ENCODE data around the gene SORL1. TPM values are rescaled to one million over a fixed set of nuclear protein-coding genes. Genes with fewer than 3 reads are reported as not detected.

Gene SORL1
- total RNA-seq, 1 experiment from 2014 or later = 0.05 TPM

- Histone ChIP-seq H3K4me3 (no peak overlapping the region), H3K27ac (no peak overlapping the region), H3K36me3 (no peaks in the 10 kb centered on the region), H3K27me3 (replicated peaks) (no peaks in the 10 kb centered on the region), H3K9me3 (replicated peaks) (no peaks in the 10 kb centered on the region), H3K4me1 (replicated peaks) (peaks cover 13% of the 10 kb centered on the region; the same call in 1 of the 2 replicates)
- DNase-seq (ENCODE audit: low read depth in 1 of 2, low spot score in 2 of 2) = no peak
Measured at GRCh38 chr11:121659811-121660210, 207.7 kb downstream of the SORL1 start.

- no peak overlapping the region for H3K27ac ChIP-seq
- no peaks in the 10 kb centered on the region for H3K9me3 ChIP-seq (replicated peaks)
- H3K27me3 ChIP-seq (replicated peaks) = no peaks in the 10 kb centered on the region
- no peak for DNase-seq (ENCODE audit: low read depth in 1 of 2, low spot score in 2 of 2)
- no peaks in the 10 kb centered on the region for H3K36me3 ChIP-seq
- H3K4me3 ChIP-seq = no peak overlapping the region
- no peaks in the 10 kb centered on the region for H3K4me1 ChIP-seq (replicated peaks)
Measured at GRCh38 chr11:121661880-121662486, 209.9 kb downstream of the SORL1 start.

- DNase-seq (ENCODE audit: low read depth in 1 of 2, low spot score in 2 of 2) = no peak
- Histone ChIP-seq H3K27me3 (replicated peaks) (no peaks in the 10 kb centered on the region), H3K36me3 (no peaks in the 10 kb centered on the region), H3K9me3 (replicated peaks) (no peaks in the 10 kb centered on the region), H3K4me3 (no peak overlapping the region), H3K4me1 (replicated peaks) (no peaks in the 10 kb centered on the region), H3K27ac (no peak overlapping the region)
Measured at GRCh38 chr11:121664144-121664543, 212.0 kb downstream of the SORL1 start.

GRCh38 chr11:121665206-121665838, 213.2 kb downstream of the SORL1 start:
- Histone ChIP-seq H3K4me3 (no peak overlapping the region), H3K36me3 (no peaks in the 10 kb centered on the region), H3K4me1 (replicated peaks) (no peaks in the 10 kb centered on the region), H3K27me3 (replicated peaks) (no peaks in the 10 kb centered on the region), H3K9me3 (replicated peaks) (no peaks in the 10 kb centered on the region), H3K27ac (no peak overlapping the region)
- no peak for DNase-seq (ENCODE audit: low read depth in 1 of 2, low spot score in 2 of 2)

GRCh38 chr11:121667836-121668235, 215.7 kb downstream of the SORL1 start:
- no peaks in the 10 kb centered on the region for H3K4me1 ChIP-seq (replicated peaks)
- H3K27ac ChIP-seq = no peak overlapping the region
- no peak overlapping the region for H3K4me3 ChIP-seq
- H3K36me3 ChIP-seq = no peaks in the 10 kb centered on the region
- H3K27me3 ChIP-seq (replicated peaks) = no peaks in the 10 kb centered on the region
- H3K9me3 ChIP-seq (replicated peaks) = no peaks in the 10 kb centered on the region
- no peak for DNase-seq (ENCODE audit: low read depth in 1 of 2, low spot score in 2 of 2)

GRCh38 chr11:121669422-121669821, 217.3 kb downstream of the SORL1 start:
- H3K27me3 ChIP-seq (replicated peaks) = no peaks in the 10 kb centered on the region
- no peak overlapping the region for H3K4me3 ChIP-seq
- H3K36me3 ChIP-seq = no peaks in the 10 kb centered on the region
- DNase-seq (ENCODE audit: low read depth in 1 of 2, low spot score in 2 of 2) = no peak
- H3K4me1 ChIP-seq (replicated peaks) = no peaks in the 10 kb centered on the region
- H3K27ac ChIP-seq = no peak overlapping the region
- H3K9me3 ChIP-seq (replicated peaks) = no peaks in the 10 kb centered on the region

GRCh38 chr11:121670266-121670665, 218.2 kb downstream of the SORL1 start:
- Histone ChIP-seq H3K27me3 (replicated peaks) (no peaks in the 10 kb centered on the region), H3K36me3 (no peaks in the 10 kb centered on the region), H3K9me3 (replicated peaks) (no peaks in the 10 kb centered on the region), H3K27ac (no peak overlapping the region), H3K4me3 (no peak overlapping the region), H3K4me1 (replicated peaks) (no peaks in the 10 kb centered on the region)
- DNase-seq (ENCODE audit: low read depth in 1 of 2, low spot score in 2 of 2) = no peak

GRCh38 chr11:121670805-121671282, 218.7 kb downstream of the SORL1 start:
- DNase-seq (ENCODE audit: low read depth in 1 of 2, low spot score in 2 of 2) = no peak
- H3K9me3 ChIP-seq (replicated peaks) = no peaks in the 10 kb centered on the region
- no peak overlapping the region for H3K27ac ChIP-seq
- no peaks in the 10 kb centered on the region for H3K27me3 ChIP-seq (replicated peaks)
- no peaks in the 10 kb centered on the region for H3K36me3 ChIP-seq
- H3K4me1 ChIP-seq (replicated peaks) = no peaks in the 10 kb centered on the region
- no peak overlapping the region for H3K4me3 ChIP-seq

- Histone ChIP-seq H3K27me3 (replicated peaks) (no peaks in the 10 kb centered on the region), H3K27ac (no peak overlapping the region), H3K9me3 (replicated peaks) (no peaks in the 10 kb centered on the region), H3K36me3 (no peaks in the 10 kb centered on the region), H3K4me3 (no peak overlapping the region), H3K4me1 (replicated peaks) (no peaks in the 10 kb centered on the region)
- no peak for DNase-seq (ENCODE audit: low read depth in 1 of 2, low spot score in 2 of 2)
Measured at GRCh38 chr11:121671283-121672168, 219.4 kb downstream of the SORL1 start.

GRCh38 chr11:121672630-121673487, 220.7 kb downstream of the SORL1 start:
- DNase-seq (ENCODE audit: low read depth in 1 of 2, low spot score in 2 of 2) = no peak
- H3K9me3 ChIP-seq (replicated peaks) = no peaks in the 10 kb centered on the region
- H3K27me3 ChIP-seq (replicated peaks) = no peaks in the 10 kb centered on the region
- no peaks in the 10 kb centered on the region for H3K36me3 ChIP-seq
- no peaks in the 10 kb centered on the region for H3K4me1 ChIP-seq (replicated peaks)
- H3K4me3 ChIP-seq = no peak overlapping the region
- H3K27ac ChIP-seq = no peak overlapping the region

GRCh38 chr11:121681550-121682268, 229.6 kb downstream of the SORL1 start:
- Histone ChIP-seq H3K27me3 (replicated peaks) (no peaks in the 10 kb centered on the region), H3K4me1 (replicated peaks) (no peaks in the 10 kb centered on the region), H3K27ac (no peak overlapping the region), H3K4me3 (no peak overlapping the region), H3K9me3 (replicated peaks) (no peaks in the 10 kb centered on the region), H3K36me3 (no peaks in the 10 kb centered on the region)
- no peak for DNase-seq (ENCODE audit: low read depth in 1 of 2, low spot score in 2 of 2)

Data from SJSA1 (cell line).